Ovary (tissue), 3 donors: ENCODE results near the gene KRTAP5-5.

Source experiments
- CTCF ChIP-seq, 3 donors: fragments of 450-650 bp in 2 of 3; fragments of 200-600 bp in 1 of 3; IDR thresholded peaks; one replicate each; pipeline versions ENCODE4 v1.5.1 to v1.8.0; 2016 to 2022; ENCODE audit warnings: antibody characterized with exemption in 3 of 3, mild to moderate bottlenecking in 1 of 3
- EP300 ChIP-seq: sonication (generic); formaldehyde crosslinking; IDR thresholded peaks from one replicate; pipeline ENCODE4 v1.6.1; 2017; ENCODE audit warnings: antibody characterized with exemption
- POLR2A ChIP-seq: fragments of 450-650 bp; IDR thresholded peaks from one replicate; pipeline ENCODE4 v1.6.1; 2017; ENCODE audit warnings: antibody characterized with exemption, mild to moderate bottlenecking, moderate library complexity
- donor health status: DM: no; HTN: no; CAD: no.

DNA sequence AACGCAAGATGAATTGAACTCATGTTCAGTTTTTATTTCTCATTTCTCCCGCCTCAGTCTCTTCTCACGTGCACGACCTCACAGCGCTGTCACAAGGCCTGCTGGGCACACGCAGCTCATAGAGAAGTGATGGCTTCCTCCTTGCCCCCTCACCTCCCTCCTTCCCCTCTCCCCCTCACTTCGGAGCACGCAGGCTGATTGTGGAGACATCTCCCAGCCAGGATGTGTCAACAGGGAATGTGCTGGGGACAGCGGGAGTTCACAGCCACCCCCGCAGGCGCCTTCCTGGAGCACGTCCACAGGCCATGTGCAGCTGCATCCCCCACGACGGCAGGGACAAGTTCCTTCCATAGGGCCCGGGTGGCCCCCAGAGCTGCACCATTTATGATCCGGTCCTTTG, 38.3 kb downstream of the KRTAP5-5 start:
- TF ChIP-seq CTCF (IDR thresholded peaks at IDR 0.05): no peak
- no peak for TF ChIP-seq POLR2A
- no peak for TF ChIP-seq EP300
